GM23338 (cell line): Measurements from ENCODE around the gene MYOZ3. TPM values are rescaled to one million over a fixed set of nuclear protein-coding genes. Genes with fewer than 3 reads are reported as not detected.

Source experiments
- ATAC-seq: fragments of 200-7000 bp; cut with Tn5 transposase; 3 replicates; pipeline ENCODE4 v1.9.1; 2020
- DNase-seq: peaks from one replicate; pipeline ENCODE4 v3.0.0-alpha.2; 2015; ENCODE audit warnings: low spot score
- H2AFZ ChIP-seq: fragments of 200-600 bp; sonication (generic); 2 replicates; pipeline ENCODE4 v1.8.0; 2016; ENCODE audit warnings: antibody characterized with exemption, mild to moderate bottlenecking, moderate library complexity
- H3F3A ChIP-seq: fragments of 200-600 bp; sonication (generic); replicated peaks from 2 replicates; pipeline ENCODE4 v1.8.0; 2017; ENCODE audit warnings: antibody characterized with exemption, mixed run types, low read depth
- H3K27ac ChIP-seq: fragments of 200-600 bp; sonication (generic); 2 replicates; pipeline ENCODE4 v1.6.1; 2016; ENCODE audit warnings: low read depth
- H3K27me3 ChIP-seq: fragments of 200-600 bp; sonication (generic); 2 replicates; pipeline ENCODE4 v1.8.0; 2016; ENCODE audit warnings: mild to moderate bottlenecking, mixed run types, moderate library complexity; ENCODE audit not compliant: insufficient read depth
- H3K36me3 ChIP-seq: fragments of 200-600 bp; sonication (generic); 2 replicates; pipeline ENCODE4 v1.8.0; 2016; ENCODE audit warnings: mild to moderate bottlenecking; ENCODE audit not compliant: insufficient read depth
- H3K4me1 ChIP-seq: fragments of 200-600 bp; sonication (generic); 2 replicates; pipeline ENCODE4 v1.8.0; 2016; ENCODE audit warnings: mild to moderate bottlenecking, moderate library complexity; ENCODE audit not compliant: insufficient read depth
- H3K4me2 ChIP-seq: fragments of 200-600 bp; sonication (generic); 2 replicates; pipeline ENCODE4 v1.7.1; 2017; ENCODE audit warnings: mixed run types
- H3K4me3 ChIP-seq: fragments of 200-600 bp; sonication (generic); 2 replicates; pipeline ENCODE4 v1.6.1; 2016; ENCODE audit warnings: mixed run types
- H3K79me2 ChIP-seq: fragments of 200-600 bp; sonication (generic); replicated peaks from 2 replicates; pipeline ENCODE4 v1.8.0; 2017; ENCODE audit warnings: mild to moderate bottlenecking; ENCODE audit not compliant: insufficient read depth
- H3K9me2 ChIP-seq: fragments of 200-600 bp; sonication (generic); 2 replicates; pipeline ENCODE4 v1.8.0; 2017; ENCODE audit not compliant: insufficient read depth
- H4K20me1 ChIP-seq: fragments of 200-600 bp; sonication (generic); replicated peaks from 2 replicates; pipeline ENCODE4 v1.8.0; 2017; ENCODE audit warnings: mild to moderate bottlenecking; ENCODE audit not compliant: insufficient read depth
- H3K27ac Mint-ChIP-seq: 2 replicates; pipeline ENCODE4 v1.8.0; 2020; ENCODE audit warnings: inconsistent platforms, mild to moderate bottlenecking, moderate library complexity, mixed read lengths
- H3K27me3 Mint-ChIP-seq: 3 replicates; pipeline ENCODE4 v1.8.0; 2022; ENCODE audit warnings: low read depth, mild to moderate bottlenecking, moderate library complexity, mixed read lengths, inconsistent platforms; ENCODE audit not compliant: insufficient read depth, poor library complexity
- H3K36me3 Mint-ChIP-seq: 3 replicates; pipeline ENCODE4 v1.8.0; 2021; ENCODE audit warnings: low read depth, mild to moderate bottlenecking, inconsistent platforms, moderate library complexity, mixed read lengths
- H3K4me1 Mint-ChIP-seq: 3 replicates; pipeline ENCODE4 v1.8.0; 2020; ENCODE audit warnings: mild to moderate bottlenecking, inconsistent platforms, mixed read lengths
- H3K4me3 Mint-ChIP-seq: 3 replicates; pipeline ENCODE4 v1.8.0; 2021; ENCODE audit warnings: moderate library complexity, mild to moderate bottlenecking, inconsistent platforms, mixed read lengths
- H3K9me3 Mint-ChIP-seq: 3 replicates; pipeline ENCODE4 v1.8.0; 2020; ENCODE audit warnings: moderate library complexity, mild to moderate bottlenecking, inconsistent platforms, mixed read lengths
- CREB1 ChIP-seq: fragments of 250-450 bp; sonication (Bioruptor Pico); IDR thresholded peaks from 2 replicates; pipeline ENCODE4 v1.5.0; 2020; ENCODE audit warnings: low read depth, mild to moderate bottlenecking, moderate library complexity
- CTCF ChIP-seq, 2 experiments: fragments of 200-600 bp in 1 of 2; sonication (generic) in 1 of 2; conservative IDR thresholded peaks; 2 replicates each; pipeline versions ENCODE4 v1.5.1 to v1.6.1; 2016 to 2017; ENCODE audit warnings: antibody characterized with exemption in 2 of 2, low read depth in 2 of 2, mild to moderate bottlenecking in 2 of 2, moderate library complexity in 1 of 2
- ETS1 ChIP-seq: IDR thresholded peaks from 2 replicates; pipeline ENCODE4 v1.6.1; 2016; ENCODE audit warnings: antibody characterized with exemption
- EZH2 ChIP-seq: fragments of 200-600 bp; sonication (generic); IDR thresholded peaks from one replicate; pipeline ENCODE4 v1.8.0; 2017; ENCODE audit warnings: antibody characterized with exemption, mild to moderate bottlenecking, low read depth; ENCODE audit not compliant: unreplicated experiment
- EZH2phosphoT487 ChIP-seq: fragments of 200-600 bp; sonication (generic); IDR thresholded peaks from one replicate; pipeline ENCODE4 v1.8.1; 2018; ENCODE audit warnings: antibody characterized with exemption; ENCODE audit not compliant: unreplicated experiment
- JUNB ChIP-seq: IDR thresholded peaks from one replicate; pipeline ENCODE4 v1.6.1; 2016; ENCODE audit warnings: antibody characterized with exemption; ENCODE audit not compliant: unreplicated experiment
- NANOG ChIP-seq: IDR thresholded peaks from 2 replicates; pipeline ENCODE4 v1.6.1; 2016; ENCODE audit warnings: antibody characterized with exemption, borderline replicate concordance
- POLR2AphosphoS5 ChIP-seq: IDR thresholded peaks from 2 replicates; pipeline ENCODE4 v1.6.1; 2016; ENCODE audit warnings: antibody characterized with exemption, low read depth
- REST ChIP-seq: IDR thresholded peaks from one replicate; pipeline ENCODE4 v1.6.1; 2018; ENCODE audit warnings: antibody characterized with exemption; ENCODE audit not compliant: unreplicated experiment
- STAT1 ChIP-seq: IDR thresholded peaks from one replicate; pipeline ENCODE4 v1.6.1; 2016; ENCODE audit warnings: antibody characterized with exemption; ENCODE audit not compliant: unreplicated experiment
- ZNF114 ChIP-seq: fragments of 250-450 bp; sonication (Bioruptor Pico); IDR thresholded peaks from 2 replicates; pipeline ENCODE4 v1.5.0; 2020; ENCODE audit warnings: mild to moderate bottlenecking, moderate library complexity
- ZNF331 ChIP-seq: fragments of 250-450 bp; sonication (Bioruptor Pico); IDR thresholded peaks from 2 replicates; pipeline ENCODE4 v1.5.0; 2020; ENCODE audit warnings: low read depth, mild to moderate bottlenecking, moderate library complexity
- ZNF462 ChIP-seq: fragments of 250-450 bp; sonication (Bioruptor Pico); IDR thresholded peaks from 2 replicates; pipeline ENCODE4 v1.5.0; 2020; ENCODE audit warnings: mild to moderate bottlenecking, moderate library complexity
- polyA plus RNA-seq: library from polyadenylated mRNA; unstranded; fragments of >200 nt; fragmentation: Nextera tagmentation; extraction: Ambion mirVana; gene quantifications from 2 replicates; pipeline ENCODE4 v1.2.1, GENCODE V29; 2016
- total RNA-seq: library from RNA; depleted of rRNA; stranded (reverse); fragments of >200 nt; shearing (Covaris generic); gene quantifications from 2 replicates; pipeline ENCODE4 v1.2.3, GENCODE V29; 2014

Gene MYOZ3
- total and polyA plus RNA-seq, 2 experiments from 2014 or later, result 12.7 to 13.8 TPM

GRCh38 chr5:150628936-150629485, 32.0 kb upstream of the MYOZ3 start:
- Histone ChIP-seq H3K27me3 (peaks cover 15% of the 10 kb centered on the region), H3F3A (0 out of 2 replicates have a peak, but pooled peaks cover 2% of the 10 kb centered on the region), H3K36me3 (no peaks in the 10 kb centered on the region), H2AFZ (no peak overlapping the region), H4K20me1 (no peaks in the 10 kb centered on the region), H3K79me2 (no peaks in the 10 kb centered on the region), H3K27ac (no peak overlapping the region), H3K4me2 (no peak overlapping the region), H3K9me2 (no peaks in the 10 kb centered on the region), H3K4me1 (peaks cover 3% of the 10 kb centered on the region; the same call in 1 of the 2 replicates), H3K4me3 (no peak overlapping the region)
- TF ChIP-seq ZNF331 (CRISPR knock-in tag) (no peak), CTCF (conservative IDR thresholded peaks at IDR 0.05; ENCODE audit: low read depth in 2 of 2) (no peak), REST (no peak), EZH2phosphoT487 (no peak), STAT1 (no peak), ETS1 (no peak), NANOG (no peak), EZH2 (no peak), ZNF114 (CRISPR knock-in tag) (no peak), CREB1 (CRISPR knock-in tag) (no peak), JUNB (no peak), ZNF462 (CRISPR knock-in tag) (no peak), POLR2AphosphoS5 (no peak)
- Mint-ChIP-seq H3K27ac (no peak overlapping the region), H3K36me3 (no peaks in the 10 kb centered on the region; the same call in 2 of the 3 replicates), H3K4me1 (peaks cover 4% of the 10 kb centered on the region), H3K4me3 (no peak overlapping the region), H3K27me3 (peaks cover 13% of the 10 kb centered on the region), H3K9me3 (no peaks in the 10 kb centered on the region)
- DNase-seq, result no peak
- ATAC-seq, result no peak
